Body of pancreas (tissue), 4 donors: ENCODE results near the gene SGMS1.
"Not testable (repeated sequence)": the region's sequence is repeated elsewhere in the genome, so short reads cannot be mapped to it uniquely, and the experiment has no call there.

Experiments used
- POLR2A ChIP-seq, 3 donors: fragments of 450-650 bp; IDR thresholded peaks; one replicate each; pipeline ENCODE4 v1.6.1; 2016; ENCODE audit warnings: antibody characterized with exemption in 3 of 3, mild to moderate bottlenecking in 2 of 3
- TF ChIP-seq, protein P1 (sequence below), 7 experiments: fragments of 450-650 bp in 4 of 7; fragments of 200-600 bp in 3 of 7; sonication (generic) in 3 of 7; IDR thresholded peaks; one replicate each; pipeline ENCODE4 v1.5.1; 2016 to 2019; ENCODE audit warnings: antibody characterized with exemption in 7 of 7

DNA sequence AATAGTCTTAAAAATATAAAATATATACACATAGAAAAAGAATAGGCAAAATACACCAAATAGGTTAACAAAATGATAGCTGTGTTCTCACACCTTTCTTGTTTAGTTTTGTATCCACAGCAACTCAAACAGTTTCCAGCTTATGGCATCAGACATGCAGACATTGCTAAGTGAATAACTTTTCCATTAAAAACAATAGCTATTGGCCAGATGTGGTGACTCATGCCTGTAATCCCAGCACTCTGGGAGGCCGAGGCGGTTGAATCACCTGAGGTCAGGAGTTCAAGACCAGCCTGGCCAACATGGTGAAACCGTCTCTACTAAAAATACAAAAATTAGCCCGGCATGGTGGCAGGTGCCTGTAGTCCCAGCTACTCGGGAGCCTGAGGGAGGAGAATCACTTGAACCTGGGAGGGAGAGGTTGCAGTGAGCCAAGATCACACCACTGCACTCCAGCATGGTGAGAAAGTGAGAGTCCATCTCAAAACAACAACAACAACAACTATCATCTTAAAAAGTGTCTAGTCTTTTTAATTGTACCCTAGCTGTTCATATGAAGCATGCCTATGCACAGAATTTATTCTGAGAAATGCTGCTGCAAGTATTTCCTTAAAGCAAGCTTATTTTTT, 88.9 kb downstream of the SGMS1 start:
- TF ChIP-seq, protein P1, sequence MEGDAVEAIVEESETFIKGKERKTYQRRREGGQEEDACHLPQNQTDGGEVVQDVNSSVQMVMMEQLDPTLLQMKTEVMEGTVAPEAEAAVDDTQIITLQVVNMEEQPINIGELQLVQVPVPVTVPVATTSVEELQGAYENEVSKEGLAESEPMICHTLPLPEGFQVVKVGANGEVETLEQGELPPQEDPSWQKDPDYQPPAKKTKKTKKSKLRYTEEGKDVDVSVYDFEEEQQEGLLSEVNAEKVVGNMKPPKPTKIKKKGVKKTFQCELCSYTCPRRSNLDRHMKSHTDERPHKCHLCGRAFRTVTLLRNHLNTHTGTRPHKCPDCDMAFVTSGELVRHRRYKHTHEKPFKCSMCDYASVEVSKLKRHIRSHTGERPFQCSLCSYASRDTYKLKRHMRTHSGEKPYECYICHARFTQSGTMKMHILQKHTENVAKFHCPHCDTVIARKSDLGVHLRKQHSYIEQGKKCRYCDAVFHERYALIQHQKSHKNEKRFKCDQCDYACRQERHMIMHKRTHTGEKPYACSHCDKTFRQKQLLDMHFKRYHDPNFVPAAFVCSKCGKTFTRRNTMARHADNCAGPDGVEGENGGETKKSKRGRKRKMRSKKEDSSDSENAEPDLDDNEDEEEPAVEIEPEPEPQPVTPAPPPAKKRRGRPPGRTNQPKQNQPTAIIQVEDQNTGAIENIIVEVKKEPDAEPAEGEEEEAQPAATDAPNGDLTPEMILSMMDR (IDR thresholded peaks at IDR 0.05), result not testable (repeated sequence)
- not testable (repeated sequence) for TF ChIP-seq POLR2A (IDR thresholded peaks at IDR 0.05)
